Activated T-cell treated with anti-CD3 and anti-CD28 coated beads, Interleukin-2, amount 50 U/mL, for 4 hours (primary cell): ENCODE data around the gene GPR75. TPM values are rescaled to one million over a fixed set of nuclear protein-coding genes. Genes with fewer than 3 reads are reported as not detected.
"Not testable (repeated sequence)": the region's sequence is repeated elsewhere in the genome, so short reads cannot be mapped to it uniquely, and the experiment has no call there.

ENCODE experiments used
- ATAC-seq, 2 donors: fragments of 200-7000 bp; cut with Tn5 transposase; one replicate each; pipeline ENCODE4 v1.10.0; 2021
- DNase-seq: peaks from one replicate; pipeline ENCODE4 v3.0.0-alpha.2; 2020
- H3K27me3 Mint-ChIP-seq: one replicate; pipeline ENCODE4 v1.8.0; 2021; ENCODE audit warnings: low read depth, mixed read lengths
- H3K36me3 Mint-ChIP-seq: one replicate; pipeline ENCODE4 v1.8.0; 2022; ENCODE audit warnings: mixed read lengths; ENCODE audit not compliant: insufficient read depth
- H3K4me1 Mint-ChIP-seq: one replicate; pipeline ENCODE4 v1.8.0; 2021; ENCODE audit warnings: low read depth, mixed read lengths
- H3K4me3 Mint-ChIP-seq: one replicate; pipeline ENCODE4 v1.8.0; 2021; ENCODE audit warnings: mild to moderate bottlenecking, moderate library complexity, mixed read lengths
- H3K9me3 Mint-ChIP-seq: one replicate; pipeline ENCODE4 v1.8.0; 2021; ENCODE audit warnings: mixed read lengths
- total RNA-seq, 3 donors: library from RNA; stranded (reverse); gene quantifications; one replicate each; pipeline ENCODE4 v1.2.1, GENCODE V29; 2021

The GPR75 gene
- total RNA-seq, 3 donors from 2014 or later = 2.4 to 2.8 (median 2.4) TPM

DNA sequence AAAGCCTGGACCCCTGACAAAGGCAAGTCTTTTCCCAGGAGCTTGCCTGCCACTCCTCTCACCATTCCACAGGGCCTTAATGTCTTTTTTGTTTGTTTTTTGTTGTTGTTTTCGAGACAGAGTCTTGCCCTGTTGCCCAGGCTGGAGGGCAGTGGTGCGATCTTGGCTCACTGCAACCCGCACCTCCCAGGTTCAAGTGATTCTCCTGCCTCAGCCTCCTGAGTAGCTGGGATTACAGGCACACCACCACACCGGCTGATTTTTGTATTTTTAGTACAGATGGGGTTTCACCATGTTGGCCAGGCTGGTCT, 29.8 kb downstream of the GPR75 start:
- not testable (repeated sequence) for DNase-seq, H3K9me3 Mint-ChIP-seq, ATAC-seq, H3K4me1 Mint-ChIP-seq, H3K4me3 Mint-ChIP-seq, H3K27me3 Mint-ChIP-seq
- H3K36me3 Mint-ChIP-seq = peaks cover 20% of the 10 kb centered on the region

DNA sequence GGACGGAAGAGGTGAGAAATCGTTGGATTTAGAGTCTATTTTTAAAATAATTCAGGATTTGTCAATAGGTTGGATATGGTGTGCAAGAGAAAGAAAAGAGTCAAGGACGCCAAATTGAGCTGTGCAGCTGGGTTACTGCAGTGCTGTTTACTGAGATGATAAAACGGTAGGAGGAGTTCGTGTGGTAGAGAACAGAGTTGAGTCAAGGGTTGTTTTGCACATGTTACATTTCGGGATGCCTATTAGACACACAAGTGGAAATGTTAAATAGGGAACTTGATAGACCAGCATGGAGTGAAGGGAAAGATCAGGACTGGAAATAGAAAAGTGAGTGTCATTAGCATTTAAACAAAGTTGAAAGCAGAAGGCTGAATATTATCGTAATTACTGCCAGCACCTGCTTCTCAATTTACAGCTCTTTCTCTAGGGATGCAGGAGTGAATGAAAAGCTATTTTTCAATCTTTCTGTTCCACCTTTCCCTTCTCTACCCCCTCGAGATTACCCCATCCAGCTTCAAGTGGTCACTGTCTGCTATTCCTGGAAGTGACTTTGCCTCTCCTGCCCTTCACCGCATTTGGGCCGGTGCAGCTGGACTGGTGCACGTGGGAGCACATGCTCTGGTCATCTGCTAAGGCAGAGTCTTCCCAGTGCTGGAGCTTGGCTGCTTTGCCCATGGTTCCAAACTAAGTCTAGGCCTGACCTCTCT, 30.3 kb downstream of the GPR75 start:
- DNase-seq (no peak), ATAC-seq (no peak)
- H3K4me1 Mint-ChIP-seq = no peaks in the 10 kb centered on the region
- H3K4me3 Mint-ChIP-seq = no peak overlapping the region
- H3K27me3 Mint-ChIP-seq = no peaks in the 10 kb centered on the region
- H3K9me3 Mint-ChIP-seq = peaks cover 8% of the 10 kb centered on the region
- peaks cover 19% of the 10 kb centered on the region for H3K36me3 Mint-ChIP-seq

DNA sequence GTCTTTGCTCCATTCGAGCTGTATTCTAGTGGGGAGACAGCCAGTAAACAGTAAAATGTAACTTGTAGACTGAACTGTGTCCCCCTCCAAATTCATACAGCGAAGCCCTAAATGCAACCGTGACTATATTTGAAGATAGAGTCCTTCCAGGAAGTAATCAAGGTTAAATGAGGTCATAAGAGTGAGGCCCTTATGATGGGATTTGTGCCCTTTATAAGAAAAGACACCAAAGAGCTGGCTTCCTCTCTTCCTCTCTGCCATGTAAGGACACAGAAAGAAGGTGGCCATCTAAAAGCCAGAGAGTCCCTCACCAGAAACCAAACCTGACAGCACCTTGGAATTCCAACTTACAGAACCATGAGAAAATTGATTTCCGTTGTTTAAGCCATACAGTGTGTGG, 31.4 kb downstream of the GPR75 start:
- ATAC-seq (no peak), DNase-seq (no peak)
- H3K4me1 Mint-ChIP-seq = no peaks in the 10 kb centered on the region
- peaks cover 16% of the 10 kb centered on the region for H3K36me3 Mint-ChIP-seq
- no peaks in the 10 kb centered on the region for H3K27me3 Mint-ChIP-seq
- peaks cover 8% of the 10 kb centered on the region for H3K9me3 Mint-ChIP-seq
- no peak overlapping the region for H3K4me3 Mint-ChIP-seq

DNA sequence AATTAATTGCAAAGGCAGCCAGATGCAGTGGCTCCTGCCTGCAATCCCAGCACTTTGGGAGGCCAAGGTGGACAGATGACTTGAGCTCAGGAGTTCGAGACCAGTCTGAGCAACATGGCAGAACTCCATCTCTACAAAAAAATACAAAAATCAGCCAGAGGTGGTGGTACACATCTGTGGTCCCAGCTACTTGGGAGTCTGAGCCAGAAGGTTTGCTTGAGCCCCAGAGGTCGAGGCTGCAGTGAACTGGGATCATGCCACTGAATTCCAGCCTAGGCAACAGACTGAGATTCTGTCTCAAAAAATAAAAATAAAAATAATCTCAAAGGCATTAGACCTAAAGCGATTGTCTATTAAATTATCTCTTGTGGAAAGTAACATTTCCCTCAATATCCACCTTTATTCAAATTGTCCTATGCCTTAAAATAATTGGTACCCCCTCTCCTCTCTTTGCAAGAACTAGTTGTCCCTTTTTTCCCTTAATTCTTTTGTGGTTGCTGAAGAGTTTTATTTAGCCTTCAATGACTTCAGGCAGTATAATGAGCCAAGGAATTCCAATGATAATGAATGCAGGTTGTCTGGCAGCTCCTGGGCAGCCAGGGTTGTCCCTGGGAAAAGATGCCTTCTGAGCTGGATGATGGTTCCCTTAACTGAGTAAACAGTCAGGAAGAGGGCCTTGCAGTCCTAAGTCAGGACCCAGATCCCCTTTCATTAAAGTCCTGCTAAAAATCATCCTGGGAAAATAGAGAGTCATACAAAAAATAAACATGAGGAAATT, 32.2 kb downstream of the GPR75 start:
- peaks cover 8% of the 10 kb centered on the region for H3K9me3 Mint-ChIP-seq
- no peaks in the 10 kb centered on the region for H3K27me3 Mint-ChIP-seq
- peaks cover 16% of the 10 kb centered on the region for H3K36me3 Mint-ChIP-seq
- no peak overlapping the region for H3K4me3 Mint-ChIP-seq
- ATAC-seq (no peak), DNase-seq (no peak)
- no peaks in the 10 kb centered on the region for H3K4me1 Mint-ChIP-seq

DNA sequence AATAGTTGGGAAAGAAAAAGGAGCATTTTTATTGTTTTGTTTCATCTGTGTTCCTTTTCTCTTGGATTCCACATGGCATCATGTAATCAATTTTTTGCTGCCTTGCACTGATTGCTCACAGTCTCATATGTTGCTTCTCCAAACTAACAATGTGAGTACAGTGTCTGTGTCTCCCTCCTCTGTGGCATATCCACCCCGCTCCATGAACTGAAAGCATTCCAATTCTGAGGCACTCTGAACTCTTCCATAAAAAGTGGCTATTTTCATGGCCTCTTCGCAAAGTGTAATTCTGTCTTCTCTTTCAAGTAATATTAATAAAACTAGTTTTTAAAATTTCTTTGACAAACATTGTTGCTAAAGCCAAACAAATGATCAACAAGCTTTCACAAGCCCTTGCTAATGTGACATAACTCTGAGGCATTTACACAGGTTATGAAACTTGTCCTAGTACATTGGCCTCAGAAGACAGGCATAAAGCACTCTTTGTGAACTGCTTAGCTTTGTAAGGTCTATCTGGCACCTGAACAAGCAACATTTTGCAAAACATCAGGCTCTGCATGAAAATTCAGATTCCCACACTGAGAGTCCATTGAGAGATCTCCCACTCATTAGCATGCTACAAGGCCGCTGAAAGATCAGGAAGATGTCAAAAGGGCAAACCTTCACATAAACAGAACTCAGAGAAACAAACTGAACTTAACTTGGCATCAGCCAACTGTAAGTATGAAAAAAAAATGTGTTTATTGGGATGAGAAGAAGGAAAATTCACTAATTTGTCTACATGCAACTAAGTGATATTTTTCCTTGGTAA, 33.0 kb downstream of the GPR75 start:
- H3K4me3 Mint-ChIP-seq = no peak overlapping the region
- peaks cover 13% of the 10 kb centered on the region for H3K36me3 Mint-ChIP-seq
- DNase-seq (no peak), ATAC-seq (no peak)
- H3K27me3 Mint-ChIP-seq = no peaks in the 10 kb centered on the region
- H3K9me3 Mint-ChIP-seq = peaks cover 8% of the 10 kb centered on the region
- H3K4me1 Mint-ChIP-seq = no peaks in the 10 kb centered on the region

DNA sequence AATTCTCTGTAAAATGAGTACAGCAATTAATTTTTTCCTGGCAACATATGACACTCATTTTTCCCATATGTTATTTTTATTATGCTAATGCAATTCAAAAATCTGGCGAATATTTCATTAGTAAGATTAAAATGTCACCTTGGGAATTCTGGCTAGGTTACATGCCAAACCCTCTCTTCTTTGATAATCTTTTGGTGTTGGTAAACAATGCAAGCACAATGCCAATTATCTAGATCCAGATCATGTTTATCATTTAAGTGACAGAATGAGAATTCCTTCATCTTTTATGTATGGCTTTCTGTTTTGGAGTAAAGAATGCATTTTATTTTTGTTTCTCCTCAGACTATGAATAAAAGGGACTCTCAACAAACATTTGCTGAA, 33.7 kb downstream of the GPR75 start:
- H3K36me3 Mint-ChIP-seq = peaks cover 7% of the 10 kb centered on the region
- DNase-seq = no peak
- peaks cover 8% of the 10 kb centered on the region for H3K9me3 Mint-ChIP-seq
- H3K4me1 Mint-ChIP-seq = no peaks in the 10 kb centered on the region
- no peaks in the 10 kb centered on the region for H3K27me3 Mint-ChIP-seq
- no peak overlapping the region for H3K4me3 Mint-ChIP-seq
- no peak for ATAC-seq

DNA sequence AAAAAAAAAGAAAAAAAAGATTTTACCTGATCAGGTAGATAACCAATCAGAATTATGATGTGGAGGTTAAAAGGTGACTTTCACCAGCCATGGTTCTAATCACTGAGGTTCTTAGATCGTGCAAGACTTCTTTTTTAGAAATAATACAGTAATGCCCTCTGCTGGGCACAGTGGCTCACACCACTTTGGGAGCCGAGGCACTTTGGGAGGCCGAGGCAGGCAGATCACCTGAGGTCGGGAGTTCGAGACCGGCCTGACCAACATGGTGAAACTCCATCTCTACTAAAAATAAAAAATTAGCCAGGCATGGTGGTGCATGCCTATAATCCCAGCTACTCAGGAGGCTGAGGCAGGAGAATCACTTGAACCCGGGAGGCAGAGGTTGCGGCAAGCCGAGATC, 36.1 kb downstream of the GPR75 start:
- DNase-seq, ATAC-seq: not testable (repeated sequence)
- H3K36me3 Mint-ChIP-seq = peaks cover 13% of the 10 kb centered on the region

DNA sequence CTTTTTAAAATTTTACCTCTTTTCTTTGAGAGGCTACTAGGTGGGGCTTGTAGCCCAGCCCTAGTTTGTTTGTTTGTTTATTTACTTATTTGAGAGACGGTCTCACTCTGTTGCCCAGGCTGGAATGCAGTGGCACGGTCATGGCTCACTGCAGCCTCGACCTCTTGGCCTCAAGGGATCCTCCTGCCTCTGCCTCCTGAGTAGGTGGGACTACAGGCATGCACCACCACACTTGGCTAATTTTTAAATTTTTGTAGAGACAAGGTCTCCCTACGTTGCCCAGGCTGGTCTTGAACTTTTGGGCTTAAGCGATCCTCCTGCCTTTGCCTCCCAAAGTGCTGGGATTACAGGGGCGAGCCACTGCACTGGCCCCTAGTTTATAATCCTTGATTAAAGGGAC, 38.0 kb downstream of the GPR75 start:
- ATAC-seq (no peak), DNase-seq (no peak)
- no peak overlapping the region for H3K4me3 Mint-ChIP-seq
- H3K4me1 Mint-ChIP-seq = no peaks in the 10 kb centered on the region
- H3K27me3 Mint-ChIP-seq = no peaks in the 10 kb centered on the region
- H3K9me3 Mint-ChIP-seq = no peaks in the 10 kb centered on the region
- H3K36me3 Mint-ChIP-seq = peaks cover 11% of the 10 kb centered on the region

More for the DNA sequence above, 36.1 kb downstream of the GPR75 start:
- not testable (repeated sequence) for H3K4me3 Mint-ChIP-seq, H3K27me3 Mint-ChIP-seq, H3K4me1 Mint-ChIP-seq, H3K9me3 Mint-ChIP-seq

DNA sequence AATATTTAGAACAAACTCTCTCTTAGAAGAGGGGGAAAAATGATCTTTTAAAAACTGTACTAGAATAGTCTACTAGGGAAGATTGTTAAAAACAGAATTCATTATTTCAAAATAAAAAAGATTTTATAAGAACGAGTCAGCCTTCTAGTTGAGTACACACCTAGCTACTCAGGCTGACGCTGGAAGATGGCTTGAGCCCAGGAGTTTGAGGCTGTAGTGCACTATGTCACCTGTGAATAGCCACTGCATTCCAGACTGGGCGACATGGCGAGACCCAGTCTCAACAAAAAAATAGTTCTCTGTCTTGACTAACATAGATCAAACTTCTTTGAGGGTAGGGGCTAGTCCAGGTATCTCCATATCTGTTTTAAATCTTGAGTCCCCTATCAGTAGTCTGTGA, 39.1 kb downstream of the GPR75 start:
- Mint-ChIP-seq H3K9me3 (no peaks in the 10 kb centered on the region), H3K4me3 (no peak overlapping the region), H3K36me3 (peaks cover 14% of the 10 kb centered on the region), H3K27me3 (no peaks in the 10 kb centered on the region), H3K4me1 (no peaks in the 10 kb centered on the region)
- ATAC-seq = no peak
- DNase-seq = no peak

DNA sequence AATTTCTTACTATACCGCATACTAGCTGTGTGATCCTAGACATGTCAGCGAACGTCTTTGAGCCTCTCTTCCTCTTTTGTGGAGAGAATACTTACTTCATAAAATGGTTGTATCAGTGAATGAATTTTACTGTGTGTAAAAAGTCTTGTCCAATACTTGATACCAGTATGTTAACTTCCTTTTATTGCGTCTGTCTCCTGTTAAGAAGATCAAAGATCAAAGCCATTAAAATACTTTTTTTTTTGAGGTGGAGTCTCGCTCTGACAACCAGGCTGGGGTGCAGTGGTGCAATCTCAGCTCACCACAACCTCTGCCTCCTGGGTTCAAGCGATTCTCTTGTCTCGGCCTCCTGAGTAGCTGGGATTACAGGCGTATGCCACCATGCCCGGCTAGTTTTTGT, 39.7 kb downstream of the GPR75 start:
- Mint-ChIP-seq H3K9me3 (no peaks in the 10 kb centered on the region), H3K36me3 (peaks cover 20% of the 10 kb centered on the region), H3K27me3 (no peaks in the 10 kb centered on the region), H3K4me3 (no peak overlapping the region), H3K4me1 (no peaks in the 10 kb centered on the region)
- ATAC-seq = no peak
- no peak for DNase-seq

DNA sequence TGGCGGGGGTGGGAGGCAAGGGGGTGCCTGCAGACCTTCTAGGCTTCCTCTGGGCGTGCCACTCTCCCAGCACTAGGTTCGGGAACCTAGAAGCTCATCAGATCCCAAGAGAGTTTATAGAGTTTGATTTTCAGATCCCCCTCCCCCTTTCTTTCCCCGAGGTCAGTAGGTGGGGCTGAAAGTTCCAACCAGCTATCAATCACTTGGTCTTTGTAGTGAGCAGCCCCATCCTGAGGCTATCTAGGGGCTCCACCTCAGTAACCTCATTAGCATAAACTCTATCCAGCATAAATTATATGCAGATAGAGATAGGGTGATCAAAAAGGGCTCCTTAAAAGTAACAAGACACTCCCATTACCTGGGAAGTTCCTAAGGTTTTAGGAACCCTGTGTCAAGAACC, 40.1 kb downstream of the GPR75 start:
- ATAC-seq = no peak
- Mint-ChIP-seq H3K4me1 (no peaks in the 10 kb centered on the region), H3K4me3 (no peak overlapping the region), H3K36me3 (peaks cover 20% of the 10 kb centered on the region), H3K27me3 (no peaks in the 10 kb centered on the region), H3K9me3 (no peaks in the 10 kb centered on the region)
- DNase-seq = no peak

DNA sequence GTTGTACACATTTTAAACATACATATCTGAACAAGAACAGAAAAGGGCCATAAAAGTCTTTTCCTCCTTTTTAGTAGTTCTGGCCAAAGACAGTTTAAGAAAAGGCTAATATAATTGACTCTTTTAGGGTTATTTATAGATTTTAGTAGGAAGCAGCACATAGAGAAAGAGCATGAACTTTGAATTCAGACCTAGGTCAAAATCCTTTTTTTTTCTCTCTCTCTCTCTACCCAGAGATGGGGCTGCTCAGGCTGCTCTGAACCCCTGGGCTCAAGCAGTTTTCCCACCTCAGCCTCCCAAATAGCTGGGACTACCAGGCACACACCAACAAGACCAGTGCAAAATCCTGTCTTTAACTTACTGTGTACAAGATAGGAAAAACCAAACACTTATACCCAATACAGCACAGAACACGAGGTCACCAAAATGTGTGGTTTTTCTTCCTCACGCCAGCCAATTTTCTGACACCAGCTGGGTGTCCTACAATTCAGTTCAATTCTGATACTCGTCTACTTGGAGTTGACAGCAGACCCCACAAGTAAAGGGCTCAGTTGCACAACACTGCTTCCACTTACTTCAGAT, 40.8 kb downstream of the GPR75 start:
- no peaks in the 10 kb centered on the region for H3K9me3 Mint-ChIP-seq
- no peaks in the 10 kb centered on the region for H3K27me3 Mint-ChIP-seq

DNA sequence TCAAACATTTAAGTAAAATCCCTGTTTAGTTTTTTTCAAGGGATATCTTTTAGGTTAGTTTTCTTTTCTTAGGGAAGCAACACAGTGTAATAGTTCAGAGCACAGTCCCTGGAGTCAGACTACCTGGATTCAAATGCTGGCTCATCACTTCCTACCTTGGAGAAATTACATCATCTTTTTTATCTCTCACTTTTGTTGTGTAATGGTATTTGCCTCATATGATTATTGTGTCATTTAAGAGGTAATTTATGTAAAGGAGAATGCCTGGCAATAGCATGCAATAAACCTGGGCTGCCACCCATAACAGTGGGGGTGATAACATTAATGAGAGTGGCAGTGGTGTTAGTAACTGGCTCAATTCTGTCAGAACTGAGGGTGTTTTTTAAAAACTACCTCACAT, 46.6 kb downstream of the GPR75 start:
- DNase-seq (no peak), ATAC-seq (no peak)
- no peaks in the 10 kb centered on the region for H3K9me3 Mint-ChIP-seq
- no peaks in the 10 kb centered on the region for H3K27me3 Mint-ChIP-seq
- H3K4me3 Mint-ChIP-seq = no peak overlapping the region
- H3K36me3 Mint-ChIP-seq = peaks cover 34% of the 10 kb centered on the region
- H3K4me1 Mint-ChIP-seq = no peaks in the 10 kb centered on the region

More for the DNA sequence above, 40.8 kb downstream of the GPR75 start:
- Mint-ChIP-seq H3K4me1 (no peaks in the 10 kb centered on the region), H3K4me3 (no peak overlapping the region), H3K36me3 (peaks cover 21% of the 10 kb centered on the region)
- DNase-seq (no peak), ATAC-seq (no peak)

DNA sequence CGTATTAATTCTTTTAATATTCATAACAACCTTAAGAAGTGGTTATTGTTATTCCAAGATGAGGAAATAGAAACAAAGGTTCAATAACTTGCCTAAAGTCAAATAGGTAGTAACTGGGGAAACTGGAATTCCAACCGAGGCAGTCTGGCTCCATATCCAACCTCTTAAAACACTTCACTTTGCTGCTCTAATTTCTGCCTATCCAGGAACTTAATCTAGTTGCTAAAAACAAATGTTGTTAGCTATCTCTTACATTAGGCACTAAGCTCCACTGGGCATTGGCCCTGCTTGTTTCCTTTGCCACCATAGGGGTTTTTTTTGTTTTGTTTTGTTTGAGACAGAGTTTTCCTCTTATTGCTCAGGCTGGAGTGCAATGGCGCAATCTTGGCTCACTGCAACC, 48.2 kb downstream of the GPR75 start:
- Mint-ChIP-seq H3K4me1 (no peaks in the 10 kb centered on the region), H3K36me3 (peaks cover 33% of the 10 kb centered on the region), H3K27me3 (no peaks in the 10 kb centered on the region), H3K9me3 (no peaks in the 10 kb centered on the region), H3K4me3 (no peak overlapping the region)
- no peak for DNase-seq
- ATAC-seq = no peak
